ENCODE measurements around the gene MAP3K21.

MAP3K21 gene

GRCh38 chr1:233368106-233368788 lies 40.7 kb downstream of the MAP3K21 start:
- H3K27ac ChIP-seq: peak overlapping the region; percentile 67
- TF ChIP-seq CTCF (conservative IDR thresholded peaks at IDR 0.05): no peak

- TF ChIP-seq CTCF (conservative IDR thresholded peaks at IDR 0.05): no peak
- H3K27ac ChIP-seq: peak overlapping the region; percentile 67; the same call in 1 of the 2 replicates
Observed at GRCh38 chr1:233368789-233369130, 41.2 kb downstream of the MAP3K21 start.

GRCh38 chr1:233372218-233373120 lies 44.9 kb downstream of the MAP3K21 start:
- peak overlapping the region; percentile 67 for H3K27ac ChIP-seq
- no peak for TF ChIP-seq CTCF (conservative IDR thresholded peaks at IDR 0.05)

- peak overlapping the region; percentile 67 for H3K27ac ChIP-seq
- TF ChIP-seq CTCF (conservative IDR thresholded peaks at IDR 0.05): no peak
Observed at GRCh38 chr1:233373226-233373625, 45.7 kb downstream of the MAP3K21 start.

GRCh38 chr1:233375653-233376052 lies 48.1 kb downstream of the MAP3K21 start:
- H3K27ac ChIP-seq: no peak overlapping the region
- TF ChIP-seq CTCF (conservative IDR thresholded peaks at IDR 0.05): no peak

- no peak for TF ChIP-seq CTCF (conservative IDR thresholded peaks at IDR 0.05)
- H3K27ac ChIP-seq: no peak overlapping the region
Observed at GRCh38 chr1:233376382-233377110, 49.0 kb downstream of the MAP3K21 start.

- no peak overlapping the region for H3K27ac ChIP-seq
Observed at GRCh38 chr1:233379869-233380438, 52.4 kb downstream of the MAP3K21 start.

More at GRCh38 chr1:233379869-233380438, 52.4 kb downstream of the MAP3K21 start:
- no peak for TF ChIP-seq CTCF (conservative IDR thresholded peaks at IDR 0.05)

All from VCaP (cell line).